HEK293 (cell line): ENCODE measurements around the gene DNAH8.

Experiments
- ZNF202 ChIP-seq: fragments of 450-650 bp; formaldehyde crosslinking; IDR thresholded peaks from 2 replicates; pipeline ENCODE4 v1.5.1; 2016; ENCODE audit warnings: missing biosample characterization, missing genetic modification characterization, borderline replicate concordance
- ZNF274 ChIP-seq, 2 experiments: fragments of 200-500 bp in 1 of 2; fragments of 450-650 bp in 1 of 2; sonication (Bioruptor generic) in 1 of 2; formaldehyde crosslinking in 1 of 2; IDR thresholded peaks; 2 replicates each; pipeline versions ENCODE4 v1.5.1 to v1.6.1; 2014 to 2016; ENCODE audit warnings: borderline replicate concordance in 1 of 2, inconsistent platforms in 1 of 2, low read length in 1 of 2, missing biosample characterization in 1 of 2, missing genetic modification characterization in 1 of 2
- ZNF404 ChIP-seq: fragments of 450-650 bp; formaldehyde crosslinking; IDR thresholded peaks from 2 replicates; pipeline ENCODE4 v1.5.1; 2017; ENCODE audit warnings: missing biosample characterization, missing genetic modification characterization
- ZNF707 ChIP-seq: fragments of 450-650 bp; formaldehyde crosslinking; IDR thresholded peaks from 2 replicates; pipeline ENCODE4 v1.5.1; 2016; ENCODE audit warnings: missing biosample characterization, missing genetic modification characterization
- ZNF76 ChIP-seq: fragments of 450-650 bp; formaldehyde crosslinking; IDR thresholded peaks from 2 replicates; pipeline ENCODE4; 2016; ENCODE audit warnings: low read depth, missing biosample characterization, missing genetic modification characterization, borderline replicate concordance
- ZNF777 ChIP-seq: fragments of 450-650 bp; formaldehyde crosslinking; IDR thresholded peaks from 2 replicates; pipeline ENCODE4 v1.5.1; 2017; ENCODE audit warnings: missing biosample characterization, missing genetic modification characterization, borderline replicate concordance
- ZSCAN30 ChIP-seq: fragments of 450-650 bp; IDR thresholded peaks from 2 replicates; pipeline ENCODE4 v1.5.1; 2018; ENCODE audit warnings: missing biosample characterization, mild to moderate bottlenecking, missing genetic modification characterization, moderate library complexity
- TF ChIP-seq, protein P1 (sequence below): fragments of 450-650 bp; formaldehyde crosslinking; IDR thresholded peaks from 2 replicates; pipeline ENCODE4 v1.5.1; 2016; ENCODE audit warnings: missing biosample characterization, missing genetic modification characterization

DNA sequence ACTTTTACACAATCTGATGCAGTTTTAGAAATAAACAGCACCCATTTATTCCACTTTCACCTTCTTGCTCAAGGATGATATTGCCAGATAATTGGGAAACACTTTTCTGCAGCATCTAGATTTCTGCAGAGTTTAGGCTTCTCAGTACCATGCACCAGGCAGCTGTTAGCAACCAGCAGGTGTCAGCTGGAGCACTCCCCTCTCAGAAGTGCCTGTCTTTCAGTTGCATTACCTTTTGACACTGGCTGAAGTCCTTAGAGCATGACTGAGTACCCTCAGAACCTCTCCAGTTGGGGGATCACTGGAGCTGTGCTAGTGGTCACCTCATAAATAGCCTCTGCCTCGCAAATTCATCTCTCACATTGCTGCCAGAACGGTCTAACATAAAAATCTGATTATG is 91.2 kb downstream of the DNAH8 start:
- TF ChIP-seq, protein P1, sequence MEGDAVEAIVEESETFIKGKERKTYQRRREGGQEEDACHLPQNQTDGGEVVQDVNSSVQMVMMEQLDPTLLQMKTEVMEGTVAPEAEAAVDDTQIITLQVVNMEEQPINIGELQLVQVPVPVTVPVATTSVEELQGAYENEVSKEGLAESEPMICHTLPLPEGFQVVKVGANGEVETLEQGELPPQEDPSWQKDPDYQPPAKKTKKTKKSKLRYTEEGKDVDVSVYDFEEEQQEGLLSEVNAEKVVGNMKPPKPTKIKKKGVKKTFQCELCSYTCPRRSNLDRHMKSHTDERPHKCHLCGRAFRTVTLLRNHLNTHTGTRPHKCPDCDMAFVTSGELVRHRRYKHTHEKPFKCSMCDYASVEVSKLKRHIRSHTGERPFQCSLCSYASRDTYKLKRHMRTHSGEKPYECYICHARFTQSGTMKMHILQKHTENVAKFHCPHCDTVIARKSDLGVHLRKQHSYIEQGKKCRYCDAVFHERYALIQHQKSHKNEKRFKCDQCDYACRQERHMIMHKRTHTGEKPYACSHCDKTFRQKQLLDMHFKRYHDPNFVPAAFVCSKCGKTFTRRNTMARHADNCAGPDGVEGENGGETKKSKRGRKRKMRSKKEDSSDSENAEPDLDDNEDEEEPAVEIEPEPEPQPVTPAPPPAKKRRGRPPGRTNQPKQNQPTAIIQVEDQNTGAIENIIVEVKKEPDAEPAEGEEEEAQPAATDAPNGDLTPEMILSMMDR = peak; percentile 34; the same call in 1 of the 2 replicates
- TF ChIP-seq ZNF274 (IDR thresholded peaks at IDR 0.05; ENCODE audit: low read length) = no peak
- TF ChIP-seq ZNF274 (tag by site-specific recombination; IDR thresholded peaks at IDR 0.05; ENCODE audit: borderline replicate concordance) = no peak
- no peak for TF ChIP-seq ZNF777 (tag by site-specific recombination)
- TF ChIP-seq ZNF202 = no peak
- TF ChIP-seq ZNF404 = no peak
- TF ChIP-seq ZNF707 (tag by site-specific recombination) = no peak
- no peak for TF ChIP-seq ZSCAN30 (tag by site-specific recombination)
- no peak for TF ChIP-seq ZNF76 (tag by site-specific recombination)
